ENCODE data around the gene GPNMB. TPM values are rescaled to one million over a fixed set of nuclear protein-coding genes. Genes with fewer than 3 reads are reported as not detected.

The GPNMB gene
- total RNA-seq, 1 experiment from 2014 or later, result 2.7 TPM

GRCh38 chr7:23268167-23268566, 21.6 kb downstream of the GPNMB start:
- DNase-seq (ENCODE audit: extremely low read depth, low read depth), result no peak

GRCh38 chr7:23268746-23269145, 22.2 kb downstream of the GPNMB start:
- no peak for DNase-seq (ENCODE audit: extremely low read depth, low read depth)

DNA sequence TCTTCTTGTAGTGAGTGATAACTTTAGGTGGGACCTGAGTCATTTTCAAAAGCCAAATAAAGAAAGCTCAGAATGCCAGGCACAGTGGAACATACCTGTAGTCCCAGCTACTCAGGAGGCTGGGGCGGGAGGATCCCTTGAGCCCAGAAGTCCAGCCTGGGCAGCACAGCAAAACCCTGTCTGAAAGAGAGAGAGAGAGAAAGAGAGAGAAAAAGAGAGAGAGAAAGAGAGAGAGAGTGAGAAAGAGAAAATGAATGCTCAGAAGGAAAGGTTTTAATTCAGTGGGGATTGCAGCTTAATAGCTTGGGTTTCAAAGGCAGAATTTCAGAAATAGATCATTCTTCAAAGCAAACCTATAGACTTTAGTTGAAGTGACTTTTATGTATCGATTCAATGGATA, 25.7 kb downstream of the GPNMB start:
- DNase-seq (ENCODE audit: extremely low read depth, low read depth), result no peak

GRCh38 chr7:23273141-23273599, 26.6 kb downstream of the GPNMB start:
- DNase-seq (ENCODE audit: extremely low read depth, low read depth), result peak; percentile 87

DNA sequence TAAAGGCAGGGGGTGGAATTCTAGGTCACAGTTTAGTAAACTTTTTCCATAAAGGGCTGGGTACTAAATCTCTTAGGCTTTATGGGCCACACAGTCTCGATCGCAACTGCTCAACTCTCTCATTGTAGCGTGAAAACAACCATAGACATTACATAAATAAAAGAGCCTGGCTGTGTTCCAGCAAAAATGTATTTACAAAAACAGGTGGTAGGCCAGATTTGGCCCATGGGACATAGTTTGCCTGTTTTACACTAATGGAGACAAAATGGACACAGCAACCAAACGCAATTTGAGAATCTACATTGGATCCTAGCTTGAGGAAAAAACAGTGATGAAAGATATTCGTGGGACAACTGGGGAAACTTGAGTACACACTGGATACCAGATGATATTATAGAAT, 29.3 kb downstream of the GPNMB start:
- no peak for DNase-seq (ENCODE audit: extremely low read depth, low read depth)

GRCh38 chr7:23276376-23276775, 29.8 kb downstream of the GPNMB start:
- DNase-seq (ENCODE audit: extremely low read depth, low read depth), result no peak

DNA sequence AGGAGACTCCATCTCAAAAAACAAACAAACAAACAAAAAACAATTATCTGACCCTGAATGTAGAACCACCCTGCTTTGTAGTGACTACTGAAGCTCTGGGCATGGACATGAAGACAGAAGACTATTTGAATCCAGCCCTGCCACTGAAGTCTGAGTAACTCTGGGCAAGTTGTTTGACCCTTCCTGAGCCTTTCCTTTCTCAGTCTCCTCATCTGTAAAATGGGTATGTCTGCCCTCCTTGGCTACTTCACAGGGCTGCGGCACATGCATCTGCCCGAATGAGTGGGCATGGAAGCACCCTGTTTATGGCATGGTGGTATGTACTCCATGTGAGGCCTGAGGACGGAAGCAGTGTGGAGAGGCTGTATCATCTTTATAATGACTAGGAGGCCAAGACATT, 30.4 kb downstream of the GPNMB start:
- no peak for DNase-seq (ENCODE audit: extremely low read depth, low read depth)

DNA sequence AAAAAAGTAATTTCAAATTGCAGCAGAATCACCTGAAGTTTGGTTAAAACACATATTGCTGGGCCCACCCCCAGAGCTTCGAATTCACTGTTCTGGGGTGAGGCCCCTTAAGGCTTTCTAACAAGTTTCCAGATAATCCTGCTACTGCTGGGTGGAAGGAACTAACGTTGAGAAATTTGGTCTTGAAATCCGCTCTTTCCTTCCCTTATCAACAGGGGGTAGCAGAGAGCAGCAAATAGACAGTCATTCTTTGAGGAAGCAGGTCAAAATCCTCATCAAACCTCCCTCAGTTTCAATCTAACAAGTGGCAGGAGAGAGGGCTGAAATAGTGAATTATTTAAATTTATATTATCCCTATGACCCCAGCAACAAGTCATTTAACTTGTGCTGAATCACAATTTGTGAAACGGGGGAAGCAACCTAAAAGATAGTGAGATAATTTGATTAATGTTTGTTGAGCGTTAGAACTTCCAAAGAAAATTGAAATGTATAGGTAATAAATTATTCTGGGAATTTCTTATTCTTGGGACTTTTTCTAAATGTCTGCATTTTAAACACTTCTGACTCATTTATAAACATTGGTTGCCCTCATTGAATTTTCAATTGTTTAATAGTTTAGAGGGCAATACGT, 30.9 kb downstream of the GPNMB start:
- DNase-seq (ENCODE audit: extremely low read depth, low read depth), result peak; percentile 70

GRCh38 chr7:23279819-23280525, 33.4 kb downstream of the GPNMB start:
- no peak for DNase-seq (ENCODE audit: extremely low read depth, low read depth)

DNA sequence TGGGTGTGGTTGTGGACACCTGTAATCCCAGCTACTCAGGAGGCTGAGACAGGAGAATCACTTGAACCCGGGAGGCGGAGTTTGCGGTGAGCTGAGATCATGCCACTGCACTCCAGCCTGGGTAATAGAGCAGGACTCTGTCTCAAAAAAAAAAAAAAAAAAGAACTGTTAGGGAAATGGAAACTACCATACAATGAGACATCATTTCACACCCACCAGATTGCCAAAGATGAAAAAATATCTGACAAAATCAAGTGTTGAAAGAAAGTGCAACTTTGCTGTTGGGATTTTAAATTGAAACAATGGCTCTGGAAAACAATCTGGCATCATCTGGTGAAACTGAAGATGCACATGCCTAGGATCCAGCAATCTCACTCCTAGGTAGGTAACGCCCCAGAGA, 36.5 kb downstream of the GPNMB start:
- DNase-seq (ENCODE audit: extremely low read depth, low read depth), result no peak

GRCh38 chr7:23284871-23285270, 38.3 kb downstream of the GPNMB start:
- no peak for DNase-seq (ENCODE audit: extremely low read depth, low read depth)

- DNase-seq (ENCODE audit: extremely low read depth, low read depth), result no peak
Observed at GRCh38 chr7:23285657-23286646, 39.4 kb downstream of the GPNMB start.

DNA sequence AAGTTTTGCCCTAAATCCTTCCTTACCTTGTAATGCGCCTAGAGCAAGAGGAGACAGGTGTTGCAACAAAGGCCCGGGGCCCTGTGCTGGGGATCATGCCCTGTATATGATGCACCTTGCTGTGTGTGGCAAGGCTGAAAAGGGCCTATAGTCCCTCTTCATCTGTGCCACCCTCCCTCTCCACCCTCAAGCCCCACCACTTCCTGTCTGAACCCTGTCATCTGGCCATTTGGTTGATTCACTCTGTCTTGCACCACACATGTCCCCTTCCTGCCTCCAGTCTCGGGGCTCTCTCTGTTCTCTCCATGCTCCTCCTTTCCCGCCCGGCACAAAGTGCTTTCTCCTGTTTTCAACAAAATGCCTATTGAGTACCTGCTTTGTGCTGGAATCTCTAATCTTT, 41.0 kb downstream of the GPNMB start:
- DNase-seq (ENCODE audit: extremely low read depth, low read depth), result no peak

DNA sequence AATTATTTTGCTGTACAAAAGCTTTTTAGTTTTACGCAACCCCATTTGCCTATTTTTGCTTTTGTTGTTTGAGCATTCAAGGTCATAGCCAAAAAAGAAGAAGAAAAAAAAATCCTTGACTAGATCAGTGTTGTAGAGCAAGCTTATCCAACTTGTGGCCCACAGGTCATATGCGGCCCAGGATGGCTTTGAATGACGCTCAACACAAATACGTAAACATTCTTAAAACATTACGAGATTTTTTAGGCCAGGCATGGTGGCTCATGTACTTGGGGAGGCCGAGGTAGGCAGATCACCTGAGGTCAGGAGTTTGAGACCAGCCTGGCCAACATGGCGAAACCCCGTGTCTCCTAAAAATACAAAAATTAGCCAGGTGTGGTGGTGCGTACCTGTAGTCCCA, 44.4 kb downstream of the GPNMB start:
- no peak for DNase-seq (ENCODE audit: extremely low read depth, low read depth)

GRCh38 chr7:23291957-23292560, 45.5 kb downstream of the GPNMB start:
- DNase-seq (ENCODE audit: extremely low read depth, low read depth), result no peak

DNA sequence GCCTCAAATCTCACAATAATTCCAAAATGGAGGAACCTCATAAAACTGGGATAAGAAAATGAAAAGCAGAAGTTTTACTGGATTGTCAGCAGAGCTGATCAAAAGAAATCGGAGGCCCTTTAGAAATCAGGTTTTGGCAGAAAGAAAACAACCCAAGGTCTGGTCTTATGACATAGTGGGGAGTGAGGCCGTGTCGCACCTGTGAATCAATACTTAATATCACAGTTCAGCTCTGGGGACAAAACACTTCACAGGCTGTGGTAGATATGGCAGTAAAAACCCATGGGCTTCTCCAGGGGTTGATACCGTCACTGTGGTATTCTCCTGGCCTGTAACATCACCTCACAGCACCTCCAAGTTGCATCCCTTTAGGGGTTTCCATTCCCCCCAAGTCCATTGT, 46.0 kb downstream of the GPNMB start:
- DNase-seq (ENCODE audit: extremely low read depth, low read depth), result no peak

GRCh38 chr7:23293500-23294073, 47.0 kb downstream of the GPNMB start:
- DNase-seq (ENCODE audit: extremely low read depth, low read depth), result no peak

GRCh38 chr7:23294549-23295400, 48.2 kb downstream of the GPNMB start:
- no peak for DNase-seq (ENCODE audit: extremely low read depth, low read depth)

GRCh38 chr7:23295401-23295697, 48.8 kb downstream of the GPNMB start:
- DNase-seq (ENCODE audit: extremely low read depth, low read depth), result no peak

Data from NCI-H460 (cell line).